NCI-H526 treated with DMSO at 0.1 percent for 48 hours (cell line): ENCODE data around the gene SYCE3.

Experiments used
- DNase-seq: peaks from one replicate; lab custom pipeline; 2025; lab: John Stamatoyannopoulos, UW

Gene SYCE3

GRCh38 chr22:50576070-50576469 lies 13.4 kb upstream of the SYCE3 start:
- DNase-seq: peak; percentile 16

- no peak for DNase-seq
Observed at GRCh38 chr22:50575426-50575941, 12.8 kb upstream of the SYCE3 start.

GRCh38 chr22:50574383-50574755 lies 11.7 kb upstream of the SYCE3 start:
- no peak for DNase-seq

GRCh38 chr22:50573491-50574382 lies 11.0 kb upstream of the SYCE3 start:
- DNase-seq: no peak

- no peak for DNase-seq
Observed at GRCh38 chr22:50572965-50573364, 10.2 kb upstream of the SYCE3 start.

GRCh38 chr22:50571264-50572175 lies 8.8 kb upstream of the SYCE3 start:
- no peak for DNase-seq

GRCh38 chr22:50570861-50571260 lies 8.1 kb upstream of the SYCE3 start:
- DNase-seq: no peak

GRCh38 chr22:50569896-50570535 lies 7.3 kb upstream of the SYCE3 start:
- DNase-seq: no peak

GRCh38 chr22:50569041-50569459 lies 6.3 kb upstream of the SYCE3 start:
- DNase-seq: no peak

- DNase-seq: no peak
Observed at GRCh38 chr22:50568626-50569025, 5.9 kb upstream of the SYCE3 start.

- no peak for DNase-seq
Observed at GRCh38 chr22:50567721-50568252, 5.1 kb upstream of the SYCE3 start.

GRCh38 chr22:50564289-50564688 lies 1.6 kb upstream of the SYCE3 start:
- no peak for DNase-seq

GRCh38 chr22:50563413-50564160 lies 868 bp upstream of the SYCE3 start:
- no peak for DNase-seq

GRCh38 chr22:50561401-50562358 lies 1.0 kb downstream of the SYCE3 start:
- no peak for DNase-seq

- no peak for DNase-seq
Observed at GRCh38 chr22:50560034-50560433, 2.7 kb downstream of the SYCE3 start.

GRCh38 chr22:50556703-50557102 lies 6.0 kb downstream of the SYCE3 start:
- DNase-seq: no peak

GRCh38 chr22:50553310-50553709 lies 9.4 kb downstream of the SYCE3 start:
- no peak for DNase-seq

GRCh38 chr22:50551160-50551752 lies 11.5 kb downstream of the SYCE3 start:
- DNase-seq: no peak

GRCh38 chr22:50550395-50550794 lies 12.3 kb downstream of the SYCE3 start:
- DNase-seq: no peak
